ENCODE measurements around the gene CNIH2. TPM values are rescaled to one million over a fixed set of nuclear protein-coding genes. Genes with fewer than 3 reads are reported as not detected.

CNIH2 gene
- total and polyA plus RNA-seq, 9 of the 15 experiments (the other 6 are each of a cell fraction or from before 2014, with no cell fraction given), result 0.26 to 0.89 (median 0.40) TPM; not detected in 4

DNA sequence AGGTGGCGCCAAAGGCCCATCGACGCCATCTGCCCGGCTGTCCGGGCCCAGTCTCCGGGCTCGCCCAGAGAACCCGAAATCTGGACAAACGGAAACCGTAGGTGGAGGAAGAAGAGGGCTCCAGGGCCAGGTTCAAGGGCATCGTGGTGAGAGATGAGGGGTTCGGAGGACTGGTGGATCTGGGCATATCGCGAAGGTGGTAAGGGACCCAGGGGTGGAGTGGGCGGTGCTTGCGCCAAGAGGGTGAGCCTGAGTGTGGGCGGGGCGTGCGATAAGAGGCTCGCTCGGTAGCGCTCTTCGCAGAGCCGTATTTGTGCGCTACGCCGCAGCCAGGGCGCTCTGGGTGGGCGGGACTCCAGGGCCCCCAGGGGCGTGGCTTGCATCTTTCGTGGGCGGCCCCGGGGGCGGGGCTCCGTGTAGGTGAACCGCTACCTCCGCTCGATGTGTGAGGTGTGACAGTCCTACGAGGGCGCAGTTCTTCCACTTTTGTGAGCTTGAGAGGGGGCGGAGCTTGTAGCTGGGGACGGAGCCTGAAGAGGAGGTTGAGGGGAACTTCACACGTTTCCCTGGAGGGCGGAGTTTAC lies 34.1 kb downstream of the CNIH2 start (continued):
- TF ChIP-seq E2F8 (IDR thresholded peaks at IDR 0.05; ENCODE audit: low read depth, partially characterized antibody), result peak; percentile 57
- TF ChIP-seq FIP1L1 (IDR thresholded peaks at IDR 0.05; ENCODE audit: low read depth, low read length, poor library complexity, severe bottlenecking), result no peak
- no peak; the same call in 1 of the 2 replicates for TF ChIP-seq NR1H2 (CRISPR knock-in tag; IDR thresholded peaks at IDR 0.05)
- TF ChIP-seq E2F6 (IDR thresholded peaks at IDR 0.05; ENCODE audit: borderline replicate concordance in 1 of 2, extremely low read depth in 1 of 2, insufficient read depth in 1 of 2, insufficient read length in 1 of 2, low read depth in 1 of 2, low read length in 1 of 2, poor library complexity in 1 of 2, severe bottlenecking in 1 of 2), result peak; percentile 30 to 61
- peak; percentile 94 for TF ChIP-seq REST (IDR thresholded peaks at IDR 0.05; ENCODE audit: borderline replicate concordance)
- peak; percentile 23; the same call in 1 of the 2 replicates for TF ChIP-seq REST (CRISPR knock-in tag; IDR thresholded peaks at IDR 0.05; ENCODE audit: low read depth)
- no peak for TF ChIP-seq SNRNP70 (optimal IDR thresholded peaks at IDR 0.05; ENCODE audit: low read depth, low read length)
- TF ChIP-seq RBBP5 (IDR thresholded peaks at IDR 0.05; ENCODE audit: borderline replicate concordance, insufficient read depth, low read length, poor library complexity, severe bottlenecking), result peak; percentile 26
- TF ChIP-seq, protein P1, sequence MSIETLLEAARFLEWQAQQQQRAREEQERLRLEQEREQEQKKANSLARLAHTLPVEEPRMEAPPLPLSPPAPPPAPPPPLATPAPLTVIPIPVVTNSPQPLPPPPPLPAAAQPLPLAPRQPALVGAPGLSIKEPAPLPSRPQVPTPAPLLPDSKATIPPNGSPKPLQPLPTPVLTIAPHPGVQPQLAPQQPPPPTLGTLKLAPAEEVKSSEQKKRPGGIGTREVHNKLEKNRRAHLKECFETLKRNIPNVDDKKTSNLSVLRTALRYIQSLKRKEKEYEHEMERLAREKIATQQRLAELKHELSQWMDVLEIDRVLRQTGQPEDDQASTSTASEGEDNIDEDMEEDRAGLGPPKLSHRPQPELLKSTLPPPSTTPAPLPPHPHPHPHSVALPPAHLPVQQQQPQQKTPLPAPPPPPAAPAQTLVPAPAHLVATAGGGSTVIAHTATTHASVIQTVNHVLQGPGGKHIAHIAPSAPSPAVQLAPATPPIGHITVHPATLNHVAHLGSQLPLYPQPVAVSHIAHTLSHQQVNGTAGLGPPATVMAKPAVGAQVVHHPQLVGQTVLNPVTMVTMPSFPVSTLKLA (conservative IDR thresholded peaks at IDR 0.05), result peak in 1 of 2 experiments; percentile 78; a peak in 2 of 4 replicates
- peak; percentile 90; the same call in 1 of the 2 replicates for TF ChIP-seq LARP7 (IDR thresholded peaks at IDR 0.05)
- peak; percentile 35; the same call in 1 of the 2 replicates for TF ChIP-seq CBX1 (IDR thresholded peaks at IDR 0.05; ENCODE audit: low read depth)

Measured in K562 (cell line).